ENCODE data around the gene SLCO2B1.

GRCh38 chr11:75189108-75189507 lies 38.2 kb downstream of the SLCO2B1 start:
- no peak for TF ChIP-seq ZNF488 (tag by site-specific recombination; IDR thresholded peaks at IDR 0.05)
- TF ChIP-seq ZNF600 (tag by site-specific recombination; IDR thresholded peaks at IDR 0.05): no peak
- TF ChIP-seq YY1 (tag by site-specific recombination; IDR thresholded peaks at IDR 0.05): no peak
- TF ChIP-seq CTCF (tag by site-specific recombination; IDR thresholded peaks at IDR 0.05): no peak
- TF ChIP-seq OSR2 (tag by site-specific recombination; IDR thresholded peaks at IDR 0.05): no peak
- no peak for TF ChIP-seq ZNF548 (tag by site-specific recombination; IDR thresholded peaks at IDR 0.05)
- no peak for TF ChIP-seq ZNF37A (tag by site-specific recombination; IDR thresholded peaks at IDR 0.05)
- TF ChIP-seq HIC1 (tag by site-specific recombination; IDR thresholded peaks at IDR 0.05): no peak
- no peak for TF ChIP-seq ZNF132 (tag by site-specific recombination; IDR thresholded peaks at IDR 0.05; ENCODE audit: borderline replicate concordance)

All from HEK293 (cell line).